HG02938 (cell line): ENCODE measurements around the gene SPOCK3.

Experiments
- ATAC-seq: cut with Tn5 transposase; IDR thresholded peaks from one replicate; pipeline ENCODE4 v1.9.1; 2021; ENCODE audit warnings: mild to moderate bottlenecking, moderate library complexity; ENCODE audit not compliant: unreplicated experiment

SPOCK3 gene

GRCh38 chr4:167049257-167049656 is 185.0 kb downstream of the SPOCK3 start:
- no peak for ATAC-seq

GRCh38 chr4:167041524-167041923 is 192.8 kb downstream of the SPOCK3 start:
- ATAC-seq: no peak

GRCh38 chr4:167035390-167035789 is 198.9 kb downstream of the SPOCK3 start:
- ATAC-seq: no peak

- no peak for ATAC-seq
Measured at GRCh38 chr4:167034983-167035382, 199.3 kb downstream of the SPOCK3 start.

- ATAC-seq: no peak
Measured at GRCh38 chr4:167032871-167033270, 201.4 kb downstream of the SPOCK3 start.

- no peak for ATAC-seq
Measured at GRCh38 chr4:167031534-167032156, 202.6 kb downstream of the SPOCK3 start.

GRCh38 chr4:167028976-167029375 is 205.3 kb downstream of the SPOCK3 start:
- ATAC-seq: no peak

- ATAC-seq: no peak
Measured at GRCh38 chr4:167025670-167026069, 208.6 kb downstream of the SPOCK3 start.

- ATAC-seq: no peak
Measured at GRCh38 chr4:167023364-167023925, 210.8 kb downstream of the SPOCK3 start.

GRCh38 chr4:167021545-167022155 is 212.6 kb downstream of the SPOCK3 start:
- peak; percentile 75 for ATAC-seq

GRCh38 chr4:167020410-167020809 is 213.9 kb downstream of the SPOCK3 start:
- no peak for ATAC-seq

- no peak for ATAC-seq
Measured at GRCh38 chr4:167014944-167015343, 219.3 kb downstream of the SPOCK3 start.

GRCh38 chr4:167003326-167003725 is 231.0 kb downstream of the SPOCK3 start:
- no peak for ATAC-seq

GRCh38 chr4:167000141-167000852 is 234.0 kb downstream of the SPOCK3 start:
- no peak for ATAC-seq

GRCh38 chr4:166996216-166996615 is 238.1 kb downstream of the SPOCK3 start:
- ATAC-seq: no peak

- ATAC-seq: no peak
Measured at GRCh38 chr4:166994686-166995085, 239.6 kb downstream of the SPOCK3 start.

GRCh38 chr4:166991006-166991561 is 243.2 kb downstream of the SPOCK3 start:
- no peak for ATAC-seq

- no peak for ATAC-seq
Measured at GRCh38 chr4:166989886-166990285, 244.4 kb downstream of the SPOCK3 start.

GRCh38 chr4:166987026-166987425 is 247.3 kb downstream of the SPOCK3 start:
- no peak for ATAC-seq

GRCh38 chr4:166981847-166982246 is 252.4 kb downstream of the SPOCK3 start:
- ATAC-seq: no peak

GRCh38 chr4:166980419-166980818 is 253.9 kb downstream of the SPOCK3 start:
- no peak for ATAC-seq

GRCh38 chr4:166977596-166977995 is 256.7 kb downstream of the SPOCK3 start:
- no peak for ATAC-seq
